ENCODE data around the gene BICDL1. TPM values are rescaled to one million over a fixed set of nuclear protein-coding genes. Genes with fewer than 3 reads are reported as not detected.

Gene BICDL1
- total and polyA plus RNA-seq, 2 of the 4 experiments (the other 2 are of a cell fraction): not detected

GRCh38 chr12:120142231-120142877 is 153.3 kb downstream of the BICDL1 start:
- POLR2A ChIA-PET (ENCODE audit: unreplicated experiment): no interaction called here
- no peak overlapping the region for H2BK20ac ChIP-seq (ENCODE audit: low read depth, low read length)
- 0 out of 2 replicates have a peak, but pooled peaks have one; percentile 9 for ATAC-seq (ENCODE audit: low read depth)
- H3K9me3 ChIP-seq (ENCODE audit: control insufficient read depth, insufficient read depth, low read length): no peaks in the 10 kb centered on the region
- no peak overlapping the region for H3K18ac ChIP-seq (ENCODE audit: low read depth, low read length)
- H2BK120ac ChIP-seq (ENCODE audit: low read depth, low read length): 0 out of 2 replicates have a peak overlapping the region, but pooled peaks have one; percentile 15
- H3K14ac ChIP-seq (replicated peaks; ENCODE audit: low read depth, low read length): no peak overlapping the region; the same call in 1 of the 2 replicates
- no peak overlapping the region for H3K4me2 ChIP-seq (ENCODE audit: low read depth, low read length)
- H2BK15ac ChIP-seq (ENCODE audit: low read depth, low read length): no peak overlapping the region
- H3K56ac ChIP-seq (ENCODE audit: extremely low read depth, insufficient read depth, low read length): no peak overlapping the region
- no peak overlapping the region for H2AK5ac ChIP-seq (ENCODE audit: low read depth, low read length)
- peaks cover 17 to 46% of the 10 kb centered on the region in 2 experiments for H3K79me1 ChIP-seq (ENCODE audit: low read depth in 1 of 2, low read length in 2 of 2)
- in situ Hi-C loops (cut with MboI; ENCODE audit: low sequenced_read_pairs): loop anchor here (5.0 kb wide), 1 partner anchor 40 kb away; no protein-coding TSS in a partner anchor
- no peak overlapping the region for H4K91ac ChIP-seq (ENCODE audit: insufficient read depth, low read depth, low read length)
- H3K9ac ChIP-seq (ENCODE audit: low read depth, low read length): no peak overlapping the region
- dilution Hi-C loops (cut with HindIII; ENCODE audit: low sequenced_read_pairs, unreplicated experiment): no loop called here
- H3K4ac ChIP-seq (ENCODE audit: low read depth, low read length): no peak overlapping the region
- peak overlapping the region; percentile 8 for H2BK5ac ChIP-seq (ENCODE audit: low read depth, low read length, poor library complexity, severe bottlenecking)
- H3K27me3 ChIP-seq (ENCODE audit: control insufficient read depth, insufficient read depth, low read length): no peaks in the 10 kb centered on the region
- peak overlapping the region; percentile 63 for H2AFZ ChIP-seq (replicated peaks; ENCODE audit: low read length, poor library complexity)
- intact Hi-C loops (cut with micrococcal nuclease): loop anchor here (5.0 kb wide), 1 partner anchor 35 kb away; no protein-coding TSS in a partner anchor
- WGBS, 2 experiments (ENCODE audit: extremely low coverage in 2 of 2, insufficient read length in 1 of 2): 100% methylated on average over 2 of the region's 14 CpGs; no CpG with 5 or more reads in 1 of the 2 experiments
- H3K4me3 ChIP-seq (ENCODE audit: insufficient read depth, low read depth, low read length): no peak overlapping the region
- CTCF ChIA-PET: no interaction called here
- no TSS peak for BruUV-seq (replicated peaks)
- H3K9me1 ChIP-seq (ENCODE audit: insufficient read depth, low read length): peaks cover 28% of the 10 kb centered on the region
- peaks cover 19% of the 10 kb centered on the region for H4K20me1 ChIP-seq (ENCODE audit: insufficient read depth, low read length)
- peak; percentile 46 for DNase-seq
- peaks cover 11% of the 10 kb centered on the region for H3K4me1 ChIP-seq (ENCODE audit: control insufficient read depth, insufficient read depth, low read length)
- H3K23ac ChIP-seq (ENCODE audit: low read depth, low read length): no peak overlapping the region
- H4K5ac ChIP-seq (ENCODE audit: low read depth, low read length): no peak overlapping the region
- no peak overlapping the region for H3K27ac ChIP-seq (ENCODE audit: insufficient read depth, low read length)
- peak overlapping the region; percentile 81 for H2AK9ac ChIP-seq (replicated peaks; ENCODE audit: low read depth, low read length, poor library complexity)
- TF ChIP-seq USF2 (IDR thresholded peaks at IDR 0.05; ENCODE audit: low read depth, low read length) (no peak), CHD1 (IDR thresholded peaks at IDR 0.05; ENCODE audit: low read depth, low read length) (no peak), ELK1 (IDR thresholded peaks at IDR 0.05; ENCODE audit: borderline replicate concordance, low read depth, low read length) (no peak), CEBPB (IDR thresholded peaks at IDR 0.05; ENCODE audit: low read depth, low read length) (no peak), RFX5 (IDR thresholded peaks at IDR 0.05; ENCODE audit: low read depth, low read length) (no peak)
- no peak overlapping the region for H4K8ac ChIP-seq (ENCODE audit: low read depth in 2 of 2, low read length in 2 of 2)
- H3K36me3 ChIP-seq (ENCODE audit: control insufficient read depth, insufficient read depth, low read length): peaks cover 82% of the 10 kb centered on the region

Small RNAs within 50 kb of the gene (microRNA-seq; reads per million reads assigned to microRNA genes)
- gene AC004812.1 (ENCODE audit: insufficient read depth, insufficient read length): not detected

Small RNAs within 50 kb of the gene (small RNA-seq; reads per million reads assigned to genes)
- gene AC004812.1: 0 reads per million in 5 experiments

Other genes with a start within 250 kb of the BICDL1 start
- gene CIT, start 111.9 kb upstream of the BICDL1 start, total RNA-seq (2012; rRNA removed): 21.0 and 23.1 TPM in 2 replicates
- 13.1 and 13.2 TPM in 2 replicates for gene CIT, start 111.9 kb upstream of the BICDL1 start, polyA plus RNA-seq (2012; rRNA removed)
- gene RAB35, start 127.5 kb downstream of the BICDL1 start, total RNA-seq (2012; rRNA removed): 32.6 and 35.0 TPM in 2 replicates
- 47.6 and 49.6 TPM in 2 replicates for gene RAB35, start 127.5 kb downstream of the BICDL1 start, polyA plus RNA-seq (2012; rRNA removed)
- gene GCN1, start 205.5 kb downstream of the BICDL1 start, total RNA-seq (2012; rRNA removed): 65.8 and 77.6 TPM in 2 replicates
- gene GCN1, start 205.5 kb downstream of the BICDL1 start, polyA plus RNA-seq (2012; rRNA removed): 57.8 and 76.1 TPM in 2 replicates
- 4,496 and 5,401 TPM in 2 replicates for gene RPLP0, start 211.9 kb downstream of the BICDL1 start, total RNA-seq (2012; rRNA removed)
- 5,590 and 6,356 TPM in 2 replicates for gene RPLP0, start 211.9 kb downstream of the BICDL1 start, polyA plus RNA-seq (2012; rRNA removed)

Measured in IMR-90 (cell line).